PFSK-1 (cell line): ENCODE measurements around the gene PARP1.

ENCODE experiments used
- FOXP2 ChIP-seq: optimal IDR thresholded peaks from 2 replicates; pipeline ENCODE3; 2011; ENCODE audit warnings: borderline replicate concordance, control low read depth, inconsistent platforms; ENCODE audit not compliant: insufficient read depth; ENCODE audit errors: extremely low read length, extremely low read depth
- POLR2AphosphoS5 ChIP-seq: IDR thresholded peaks from 2 replicates; pipeline ENCODE4 v1.6.1; 2012; ENCODE audit warnings: low read depth, mild to moderate bottlenecking, control low read depth, low read length, moderate library complexity
- SIN3A ChIP-seq: IDR thresholded peaks from 2 replicates; pipeline ENCODE4 v1.6.1; 2012; ENCODE audit warnings: mild to moderate bottlenecking, low read length, moderate library complexity, borderline replicate concordance; ENCODE audit not compliant: insufficient read depth
- TAF1 ChIP-seq: IDR thresholded peaks from 2 replicates; pipeline ENCODE4 v1.6.1; 2012; ENCODE audit warnings: low read length, control low read depth, borderline replicate concordance; ENCODE audit not compliant: insufficient read depth
- TF ChIP-seq, protein P1 (sequence below), 2 experiments: IDR thresholded peaks; 2 replicates each; pipeline versions ENCODE4 v1.6.1 to v1.8.0; 2011 to 2012; ENCODE audit warnings: low read depth in 2 of 2, low read length in 2 of 2, control low read depth in 1 of 2, inconsistent platforms in 1 of 2, mild to moderate bottlenecking in 1 of 2, moderate library complexity in 1 of 2; ENCODE audit not compliant: insufficient read depth in 1 of 2

PARP1 gene

GRCh38 chr1:226363801-226364513 is 43.9 kb downstream of the PARP1 start:
- TF ChIP-seq SIN3A (no peak), POLR2AphosphoS5 (no peak), FOXP2 (no peak), TAF1 (no peak)
- TF ChIP-seq, protein P1, sequence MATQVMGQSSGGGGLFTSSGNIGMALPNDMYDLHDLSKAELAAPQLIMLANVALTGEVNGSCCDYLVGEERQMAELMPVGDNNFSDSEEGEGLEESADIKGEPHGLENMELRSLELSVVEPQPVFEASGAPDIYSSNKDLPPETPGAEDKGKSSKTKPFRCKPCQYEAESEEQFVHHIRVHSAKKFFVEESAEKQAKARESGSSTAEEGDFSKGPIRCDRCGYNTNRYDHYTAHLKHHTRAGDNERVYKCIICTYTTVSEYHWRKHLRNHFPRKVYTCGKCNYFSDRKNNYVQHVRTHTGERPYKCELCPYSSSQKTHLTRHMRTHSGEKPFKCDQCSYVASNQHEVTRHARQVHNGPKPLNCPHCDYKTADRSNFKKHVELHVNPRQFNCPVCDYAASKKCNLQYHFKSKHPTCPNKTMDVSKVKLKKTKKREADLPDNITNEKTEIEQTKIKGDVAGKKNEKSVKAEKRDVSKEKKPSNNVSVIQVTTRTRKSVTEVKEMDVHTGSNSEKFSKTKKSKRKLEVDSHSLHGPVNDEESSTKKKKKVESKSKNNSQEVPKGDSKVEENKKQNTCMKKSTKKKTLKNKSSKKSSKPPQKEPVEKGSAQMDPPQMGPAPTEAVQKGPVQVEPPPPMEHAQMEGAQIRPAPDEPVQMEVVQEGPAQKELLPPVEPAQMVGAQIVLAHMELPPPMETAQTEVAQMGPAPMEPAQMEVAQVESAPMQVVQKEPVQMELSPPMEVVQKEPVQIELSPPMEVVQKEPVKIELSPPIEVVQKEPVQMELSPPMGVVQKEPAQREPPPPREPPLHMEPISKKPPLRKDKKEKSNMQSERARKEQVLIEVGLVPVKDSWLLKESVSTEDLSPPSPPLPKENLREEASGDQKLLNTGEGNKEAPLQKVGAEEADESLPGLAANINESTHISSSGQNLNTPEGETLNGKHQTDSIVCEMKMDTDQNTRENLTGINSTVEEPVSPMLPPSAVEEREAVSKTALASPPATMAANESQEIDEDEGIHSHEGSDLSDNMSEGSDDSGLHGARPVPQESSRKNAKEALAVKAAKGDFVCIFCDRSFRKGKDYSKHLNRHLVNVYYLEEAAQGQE (IDR thresholded peaks at IDR 0.05; ENCODE audit: insufficient read depth in 1 of 2, low read depth in 2 of 2, low read length in 2 of 2) = no peak

- TF ChIP-seq SIN3A (no peak), FOXP2 (no peak), POLR2AphosphoS5 (no peak), TAF1 (no peak)
- TF ChIP-seq, protein P1 (IDR thresholded peaks at IDR 0.05; ENCODE audit: insufficient read depth in 1 of 2, low read depth in 2 of 2, low read length in 2 of 2) = no peak
These were observed 44.9 kb downstream of the PARP1 start for GRCh38 chr1:226362891-226363447.

DNA sequence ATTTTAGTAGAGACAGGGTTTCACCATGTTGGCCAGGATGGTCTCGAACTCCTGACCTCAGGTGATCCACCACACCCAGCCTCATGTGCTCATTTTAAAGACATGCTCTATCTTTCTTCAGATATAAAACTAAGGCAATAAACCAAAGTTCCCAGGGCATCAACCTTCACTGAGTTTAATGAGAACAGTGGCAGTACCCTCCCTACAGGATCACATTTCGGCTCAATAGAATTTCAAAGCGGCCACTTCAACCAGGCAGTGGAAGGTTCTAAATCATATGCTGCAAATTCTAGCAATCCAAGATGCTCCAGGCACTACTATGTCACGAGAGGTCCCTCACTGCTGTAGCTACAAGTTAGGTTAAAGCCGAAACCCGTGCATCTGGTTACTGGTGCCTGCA is 45.5 kb downstream of the PARP1 start:
- TF ChIP-seq POLR2AphosphoS5 = no peak
- TF ChIP-seq FOXP2 = no peak
- TF ChIP-seq TAF1 = no peak
- no peak for TF ChIP-seq SIN3A
- TF ChIP-seq, protein P1 (IDR thresholded peaks at IDR 0.05; ENCODE audit: insufficient read depth in 1 of 2, low read depth in 2 of 2, low read length in 2 of 2) = no peak

GRCh38 chr1:226360106-226360746 is 47.7 kb downstream of the PARP1 start:
- TF ChIP-seq TAF1 = no peak
- no peak for TF ChIP-seq FOXP2
- TF ChIP-seq, protein P1 (IDR thresholded peaks at IDR 0.05; ENCODE audit: insufficient read depth in 1 of 2, low read depth in 2 of 2, low read length in 2 of 2) = no peak
- TF ChIP-seq POLR2AphosphoS5 = no peak
- TF ChIP-seq SIN3A = no peak
